Effector CD4-positive, alpha-beta T cell (primary cell): ENCODE data around the gene NIP7.

Source experiments
- DNase-seq: peaks from one replicate; pipeline ENCODE4 v3.0.0-alpha.2; 2020

Gene NIP7

DNA sequence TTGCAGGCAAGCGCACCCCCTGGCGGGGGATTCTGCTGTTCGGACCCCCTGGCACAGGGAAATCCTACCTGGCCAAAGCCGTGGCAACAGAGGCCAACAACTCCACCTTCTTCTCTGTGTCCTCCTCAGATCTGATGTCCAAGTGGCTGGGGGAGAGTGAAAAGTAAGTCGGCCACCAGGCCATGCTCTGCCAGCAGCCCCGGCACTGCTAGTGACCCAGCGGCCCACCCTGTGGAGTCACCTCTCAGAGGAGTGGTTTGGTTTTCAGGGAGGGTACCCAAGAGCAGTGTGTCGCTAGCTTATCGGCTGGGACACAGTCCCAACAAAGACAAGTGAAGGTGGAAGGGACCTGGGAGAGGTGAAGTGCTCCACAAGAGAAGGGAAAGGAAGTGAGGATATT, 20.2 kb upstream of the NIP7 start:
- no peak for DNase-seq

DNA sequence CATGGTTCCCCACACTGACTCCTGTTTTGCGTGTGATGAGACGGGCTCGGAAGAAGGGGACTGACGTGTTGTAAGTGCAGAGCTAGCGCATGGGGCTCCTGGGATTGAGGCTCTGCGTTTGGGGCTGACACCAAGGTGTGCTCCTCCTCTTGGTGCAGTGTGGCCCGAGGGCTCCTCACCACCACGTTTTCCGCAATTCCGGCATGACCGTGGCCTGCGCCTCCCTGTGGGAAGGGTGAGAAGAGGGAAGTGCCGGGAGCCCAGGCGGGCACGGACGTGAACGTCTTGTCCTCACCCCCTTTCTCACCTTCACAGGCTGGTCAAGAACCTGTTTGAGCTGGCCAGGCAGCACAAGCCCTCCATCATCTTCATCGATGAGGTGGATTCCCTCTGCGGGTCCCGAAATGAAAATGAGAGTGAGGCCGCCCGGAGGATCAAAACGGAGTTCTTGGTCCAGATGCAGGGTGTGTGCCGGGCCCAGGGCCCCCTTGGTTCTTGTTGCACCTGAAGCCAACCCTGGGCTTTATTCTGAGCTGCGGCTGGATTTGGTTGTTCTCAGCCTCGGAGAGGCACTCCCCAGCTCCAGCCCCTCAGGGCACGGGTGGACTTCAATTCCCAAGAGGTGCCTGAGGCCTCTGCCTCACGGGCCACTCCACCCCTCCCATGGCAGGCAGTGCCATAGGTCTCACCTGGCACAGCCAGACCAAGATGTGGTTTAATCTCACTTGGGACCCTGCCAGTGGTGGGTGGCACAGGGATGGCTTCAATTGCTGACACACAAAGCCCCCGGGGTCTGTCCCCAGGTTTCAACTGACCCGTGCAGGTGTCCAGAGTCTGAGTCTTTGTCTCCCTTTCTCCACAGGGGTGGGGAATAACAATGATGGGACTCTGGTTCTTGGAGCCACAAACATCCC, 19.5 kb upstream of the NIP7 start:
- no peak for DNase-seq

DNA sequence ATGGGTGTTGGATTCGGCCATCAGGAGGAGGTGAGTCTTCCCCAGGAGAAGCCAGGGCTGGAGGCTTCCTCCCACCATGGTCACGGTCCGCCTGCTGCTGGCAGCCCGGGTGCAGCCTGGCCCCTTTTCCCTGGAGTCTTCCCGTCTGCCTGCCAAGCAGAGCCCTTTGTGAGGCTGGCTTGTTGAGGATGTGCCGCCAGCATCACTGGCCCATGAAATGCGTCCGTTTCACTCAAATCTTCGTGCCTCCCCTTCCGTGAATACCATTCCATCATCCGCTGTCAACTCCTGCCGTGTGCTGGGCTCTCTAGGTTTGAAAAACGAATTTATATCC, 18.9 kb upstream of the NIP7 start:
- DNase-seq = no peak

DNA sequence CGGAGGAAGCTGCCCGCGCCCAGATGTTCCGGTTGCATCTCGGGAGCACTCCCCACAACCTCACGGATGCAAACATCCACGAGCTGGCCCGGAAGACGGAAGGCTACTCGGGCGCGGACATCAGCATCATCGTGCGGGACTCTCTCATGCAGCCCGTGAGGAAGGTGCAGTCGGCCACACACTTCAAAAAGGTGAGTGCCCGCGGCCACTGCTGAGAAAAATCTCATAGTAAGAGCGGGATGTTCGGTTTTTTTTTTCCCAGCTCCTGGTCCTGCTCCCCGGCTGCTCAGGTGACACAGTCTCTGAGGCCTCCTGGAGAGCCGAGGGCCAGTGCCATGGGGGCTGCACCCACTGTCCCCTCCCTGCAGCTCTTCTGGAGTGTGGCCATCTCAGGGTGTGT, 18.5 kb upstream of the NIP7 start:
- DNase-seq = no peak

DNA sequence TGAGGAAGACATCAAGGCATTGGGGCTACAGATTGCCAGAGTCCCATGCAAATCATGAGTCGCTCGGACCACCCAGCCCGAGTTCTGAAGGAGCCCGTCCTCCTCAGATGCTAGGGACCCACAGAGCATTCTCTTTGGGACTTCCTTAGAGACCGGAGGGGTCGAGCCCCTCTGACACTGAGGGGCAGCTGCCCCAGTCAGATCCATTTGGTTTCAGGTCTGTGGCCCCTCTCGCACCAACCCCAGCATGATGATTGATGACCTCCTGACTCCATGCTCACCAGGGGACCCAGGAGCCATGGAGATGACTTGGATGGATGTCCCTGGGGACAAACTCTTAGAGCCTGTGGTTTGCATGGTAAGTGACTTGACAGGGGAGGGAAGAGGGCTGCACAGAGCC, 17.2 kb upstream of the NIP7 start:
- no peak for DNase-seq

DNA sequence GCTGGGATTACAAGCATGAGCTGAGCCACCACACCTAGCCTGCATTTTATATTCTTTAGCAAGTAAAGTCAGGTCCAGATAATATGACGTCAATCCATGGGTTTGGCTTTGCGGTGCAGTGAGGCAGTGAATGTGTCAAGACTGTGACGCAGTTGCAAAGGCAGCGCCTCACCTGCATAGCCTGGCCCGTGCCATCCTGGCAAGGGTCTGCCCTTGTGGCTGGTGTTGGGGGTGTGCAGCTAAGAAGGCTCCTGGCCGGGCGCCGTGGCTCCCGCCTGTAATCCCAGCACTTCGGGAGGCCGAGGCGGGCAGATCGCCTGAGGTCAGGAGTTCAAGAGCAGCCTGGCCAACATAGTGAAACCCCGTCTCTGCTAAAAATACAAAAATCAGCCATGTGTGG, 16.2 kb upstream of the NIP7 start:
- DNase-seq = no peak

DNA sequence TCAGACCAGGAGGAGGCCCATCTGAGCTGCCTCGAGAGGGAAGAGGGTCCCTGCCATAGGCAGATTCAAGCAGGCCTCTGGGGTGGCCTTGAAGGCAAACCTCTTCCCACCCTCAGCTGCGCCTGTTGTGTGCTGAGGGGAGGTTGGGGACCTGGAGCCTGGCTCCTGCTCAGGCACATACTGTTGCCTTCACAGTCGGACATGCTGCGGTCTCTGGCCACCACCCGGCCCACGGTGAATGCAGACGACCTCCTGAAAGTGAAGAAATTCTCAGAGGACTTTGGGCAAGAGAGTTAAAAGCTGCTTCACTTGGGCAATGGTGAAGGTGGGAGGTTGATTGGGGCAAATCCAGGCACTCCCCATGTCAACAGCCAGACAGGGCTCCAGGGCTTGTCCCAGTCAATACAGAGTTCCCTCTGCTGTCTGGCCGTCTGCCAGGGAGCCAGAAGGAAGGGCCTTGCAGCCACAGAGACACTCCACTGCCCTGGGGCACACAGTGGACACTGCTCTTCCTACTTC, 15.5 kb upstream of the NIP7 start:
- no peak for DNase-seq

DNA sequence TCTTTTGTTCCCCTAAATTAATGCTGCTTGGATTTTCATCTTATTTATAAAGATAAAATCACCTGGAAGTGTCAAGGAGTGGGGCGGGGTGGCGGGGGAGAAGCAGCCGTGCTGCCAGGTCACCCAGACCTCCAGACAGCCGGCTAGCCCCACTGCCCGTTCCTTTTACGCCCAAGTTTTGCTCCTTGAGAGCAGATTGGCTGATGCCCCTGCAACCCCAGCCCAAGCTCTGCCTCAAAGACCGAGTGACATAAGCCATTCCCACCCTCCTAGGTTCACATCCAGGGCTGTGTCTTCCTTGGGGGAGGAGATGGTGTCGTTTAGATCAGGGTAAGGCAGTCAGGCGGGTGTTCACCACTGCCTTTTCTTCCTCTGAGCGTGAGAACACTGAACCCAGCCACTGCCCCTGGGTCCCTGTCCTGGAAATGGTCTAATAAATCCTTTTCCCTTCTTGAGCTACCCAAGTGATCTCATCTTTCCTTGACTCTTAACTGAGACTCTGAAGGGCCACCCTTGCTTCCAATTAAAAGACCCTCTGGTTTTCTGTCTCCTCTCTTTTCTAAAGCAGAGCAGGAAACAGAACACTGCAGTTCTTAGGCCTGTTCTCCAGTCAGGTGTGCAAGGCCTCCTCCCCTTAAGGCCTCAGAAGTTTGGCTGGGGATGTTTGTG, 14.9 kb upstream of the NIP7 start:
- no peak for DNase-seq

DNA sequence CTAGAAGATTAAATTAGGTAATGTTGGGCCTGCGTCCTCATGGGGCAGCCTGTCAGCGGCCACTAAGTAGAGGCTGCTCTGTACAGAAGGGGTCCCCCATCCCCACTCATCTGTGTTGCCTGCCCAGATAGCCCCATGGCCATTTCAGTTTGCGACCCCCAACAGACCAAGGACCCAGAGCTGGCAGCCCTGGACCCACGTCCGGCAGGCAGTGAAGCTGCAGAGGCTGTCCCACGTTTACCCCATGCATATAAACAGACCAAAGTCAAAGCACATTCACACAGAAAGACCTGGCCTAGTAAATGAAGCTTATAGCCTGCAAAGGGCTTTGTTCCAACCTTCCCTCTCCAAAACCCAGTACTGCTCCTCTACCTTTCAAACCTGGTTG, 13.8 kb upstream of the NIP7 start:
- DNase-seq = no peak

DNA sequence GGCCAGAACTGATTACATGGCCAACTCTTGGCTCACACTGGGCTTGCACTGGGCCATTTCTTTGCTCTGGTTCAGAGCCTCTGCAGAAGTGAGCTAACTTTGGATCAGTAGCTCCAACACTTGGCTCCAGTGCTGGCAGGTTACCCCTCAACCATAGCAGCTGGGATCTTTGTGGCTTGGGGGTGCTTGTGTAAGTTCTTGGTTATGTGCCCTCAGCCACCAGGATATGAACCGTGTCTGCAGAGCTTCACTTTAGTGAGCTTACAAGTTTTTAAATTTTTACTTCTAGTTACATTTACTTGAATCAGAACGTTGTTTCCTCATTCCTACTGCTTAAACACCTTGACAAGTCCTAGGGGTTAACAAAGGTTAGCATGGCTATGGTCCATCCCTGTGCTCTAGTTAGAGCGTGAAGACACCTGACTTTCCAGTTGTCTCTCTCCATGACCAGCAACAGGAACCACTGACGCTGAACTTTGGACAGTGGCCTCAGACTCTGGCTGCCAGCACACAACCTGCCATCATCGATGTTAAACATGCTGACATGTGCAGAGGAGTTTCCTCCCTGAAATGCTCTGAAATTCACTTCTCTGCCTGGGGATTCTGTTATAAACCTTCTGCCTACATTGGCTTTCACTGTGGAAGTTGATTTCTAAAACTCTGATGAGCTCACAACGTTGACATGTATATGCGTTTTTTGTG, 13.2 kb upstream of the NIP7 start:
- no peak for DNase-seq

DNA sequence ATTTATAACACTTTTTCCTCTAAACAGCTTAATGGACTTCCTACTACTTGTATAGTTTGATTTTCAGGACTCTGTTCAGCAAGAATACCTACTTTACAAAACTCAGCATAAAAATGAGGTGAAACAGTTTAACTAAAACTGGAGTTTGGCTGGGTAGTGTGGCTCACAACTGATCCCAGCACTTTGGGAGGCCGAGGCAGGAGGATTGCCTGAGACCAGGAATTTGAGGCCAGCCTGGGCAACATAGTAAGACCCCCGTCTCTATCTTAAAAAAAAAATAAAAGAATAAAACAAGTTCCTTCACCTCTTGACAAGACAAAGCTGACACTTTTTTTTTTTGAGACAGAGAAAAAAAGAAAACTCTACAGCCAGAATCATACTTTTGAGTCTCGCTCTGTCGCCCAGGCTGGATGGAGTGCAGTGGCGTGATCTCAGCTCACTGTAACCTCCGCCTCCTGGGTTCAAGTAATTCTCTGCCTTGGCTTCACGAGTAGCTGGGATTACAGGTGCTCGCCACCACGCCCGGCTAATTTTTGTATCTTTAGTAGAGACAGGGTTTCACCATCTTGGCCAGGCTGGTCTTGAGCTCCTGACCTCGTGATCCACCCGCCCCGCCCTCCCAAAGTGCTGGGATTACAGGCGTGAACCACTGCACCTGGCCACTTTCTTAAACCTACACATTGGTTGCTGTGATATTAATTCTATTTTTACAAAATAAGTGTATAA, 11.8 kb upstream of the NIP7 start:
- no peak for DNase-seq

DNA sequence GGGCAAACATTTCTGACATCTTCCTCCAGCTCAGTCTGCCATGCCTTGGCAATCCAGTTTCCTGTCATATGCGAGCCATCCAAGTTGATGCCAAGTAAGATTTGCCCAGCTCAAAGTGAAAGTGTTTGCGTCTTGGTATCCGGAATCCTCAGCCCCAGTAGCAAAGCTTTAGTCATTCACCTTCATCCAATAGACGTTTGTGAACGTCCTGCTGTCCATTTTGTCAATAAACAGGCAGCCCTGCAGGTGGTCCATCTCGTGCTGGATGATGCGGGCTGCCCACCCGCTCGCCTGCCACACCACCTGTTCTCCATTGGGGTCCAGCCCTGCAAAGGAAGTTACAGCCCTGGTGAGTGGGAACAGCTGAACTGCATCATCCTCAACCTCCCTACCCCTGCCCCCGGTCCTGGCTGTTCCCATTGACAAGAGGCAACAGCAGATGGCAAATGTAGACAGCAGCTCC, 10.7 kb upstream of the NIP7 start:
- DNase-seq = no peak

DNA sequence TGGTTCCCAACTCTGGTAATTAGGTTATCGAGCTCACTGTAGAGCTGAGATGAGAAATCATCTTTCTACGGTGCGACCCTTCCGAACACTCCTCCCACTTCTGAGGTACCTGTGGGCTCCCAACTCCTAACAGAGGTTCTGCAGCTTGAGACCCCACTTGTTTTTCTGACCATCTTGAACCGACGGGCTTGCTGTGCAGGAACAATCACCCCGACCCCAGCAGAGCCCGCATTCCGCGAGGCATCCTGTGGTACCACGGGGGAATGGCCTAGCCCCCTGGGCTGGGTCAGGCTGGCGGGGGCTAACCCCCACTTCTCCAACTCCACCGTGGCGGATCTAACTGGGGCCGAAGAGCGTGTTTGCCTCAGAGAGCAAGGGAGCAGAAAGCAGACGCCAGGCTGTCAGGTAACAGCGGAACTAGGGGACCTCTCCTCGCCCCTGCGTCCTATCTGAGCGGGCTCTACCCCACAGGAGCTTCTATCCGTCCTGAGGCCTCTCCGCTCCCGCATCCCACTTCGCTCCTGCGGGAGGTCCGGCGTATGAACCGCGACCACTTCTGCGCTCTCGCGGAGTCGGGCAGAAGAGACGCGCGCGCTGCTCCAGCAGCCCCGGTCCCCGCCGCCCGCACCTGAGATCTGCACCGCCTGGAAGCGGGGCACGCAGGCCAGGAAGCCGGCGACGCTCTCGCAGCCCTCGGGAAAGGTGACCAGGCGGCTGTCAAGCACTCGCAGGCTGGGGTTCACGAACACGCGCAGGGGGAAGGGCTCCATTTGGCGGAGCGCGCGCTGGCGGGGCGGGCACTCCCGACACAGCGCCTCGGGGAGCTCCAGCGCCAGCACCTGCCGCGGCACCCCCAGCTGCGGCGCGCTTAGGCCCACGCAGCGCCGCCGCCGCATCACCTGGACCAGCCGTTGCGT, 9.9 kb upstream of the NIP7 start:
- DNase-seq = no peak

DNA sequence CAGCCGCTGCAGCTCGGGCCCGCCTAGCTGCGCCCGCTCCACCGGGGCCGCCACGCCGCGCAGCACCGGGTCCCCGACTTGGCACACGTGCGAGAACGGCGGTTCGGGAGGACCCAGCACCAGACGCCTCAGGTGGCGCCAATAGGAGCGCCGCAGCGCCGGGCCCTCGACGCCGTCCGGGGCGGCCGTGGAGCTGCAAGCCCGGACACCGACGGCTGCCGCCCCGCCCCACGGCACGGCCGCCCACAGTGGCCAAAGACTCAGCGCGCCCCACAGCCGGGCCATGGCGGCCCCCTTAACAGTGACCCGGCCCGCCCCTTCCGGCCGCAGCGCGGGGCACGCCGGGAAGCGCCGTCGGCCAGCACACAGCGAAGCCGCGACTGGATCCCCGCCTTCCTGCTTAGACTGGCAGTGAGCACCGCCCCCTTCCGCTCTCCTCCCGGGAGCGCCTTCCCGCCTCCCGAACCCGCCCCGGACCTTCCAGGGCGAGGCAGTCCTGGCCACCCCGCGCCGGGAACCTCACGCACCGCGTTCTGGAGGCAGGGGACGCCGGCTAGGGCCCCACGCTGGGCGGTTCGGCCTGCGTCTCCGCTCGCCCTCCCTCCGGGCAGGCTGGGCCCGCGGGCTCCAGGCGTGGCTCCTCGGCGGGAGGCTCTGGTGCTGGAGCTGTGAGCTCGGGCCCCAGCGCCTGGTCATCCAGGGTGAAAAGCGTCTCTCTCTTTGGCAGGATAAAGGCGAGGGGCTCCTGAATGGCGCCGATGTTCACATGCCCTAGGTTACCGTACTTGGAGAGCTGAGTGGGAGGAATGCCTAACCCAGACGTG, 9.1 kb upstream of the NIP7 start, which contains the start of gene PDF:
PDF (minus strand) TSS at position 303 of the 824 bp plus-strand sequence; CDS start at position 285, 18 bp downstream.
- peak; percentile 79 for DNase-seq

DNA sequence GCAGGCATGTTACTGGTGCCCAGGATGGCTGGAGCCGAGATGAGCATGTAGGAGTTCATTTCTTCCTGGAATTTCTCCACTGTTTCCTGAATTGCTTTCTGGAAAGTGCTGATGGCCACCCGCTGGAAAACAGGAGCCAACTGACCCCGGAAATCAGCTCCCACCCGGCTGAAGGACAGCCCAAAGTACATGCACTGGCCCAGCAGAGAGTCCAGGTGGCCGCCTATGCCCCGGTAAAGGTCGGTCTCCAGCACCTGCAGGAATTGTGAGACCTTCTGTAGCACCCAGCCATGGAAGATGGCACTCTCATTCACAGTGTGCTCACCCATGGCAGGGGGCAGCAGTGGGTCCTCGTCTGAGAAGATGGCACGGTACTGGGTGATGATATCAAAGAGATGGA, 4.9 kb upstream of the NIP7 start:
- no peak for DNase-seq

DNA sequence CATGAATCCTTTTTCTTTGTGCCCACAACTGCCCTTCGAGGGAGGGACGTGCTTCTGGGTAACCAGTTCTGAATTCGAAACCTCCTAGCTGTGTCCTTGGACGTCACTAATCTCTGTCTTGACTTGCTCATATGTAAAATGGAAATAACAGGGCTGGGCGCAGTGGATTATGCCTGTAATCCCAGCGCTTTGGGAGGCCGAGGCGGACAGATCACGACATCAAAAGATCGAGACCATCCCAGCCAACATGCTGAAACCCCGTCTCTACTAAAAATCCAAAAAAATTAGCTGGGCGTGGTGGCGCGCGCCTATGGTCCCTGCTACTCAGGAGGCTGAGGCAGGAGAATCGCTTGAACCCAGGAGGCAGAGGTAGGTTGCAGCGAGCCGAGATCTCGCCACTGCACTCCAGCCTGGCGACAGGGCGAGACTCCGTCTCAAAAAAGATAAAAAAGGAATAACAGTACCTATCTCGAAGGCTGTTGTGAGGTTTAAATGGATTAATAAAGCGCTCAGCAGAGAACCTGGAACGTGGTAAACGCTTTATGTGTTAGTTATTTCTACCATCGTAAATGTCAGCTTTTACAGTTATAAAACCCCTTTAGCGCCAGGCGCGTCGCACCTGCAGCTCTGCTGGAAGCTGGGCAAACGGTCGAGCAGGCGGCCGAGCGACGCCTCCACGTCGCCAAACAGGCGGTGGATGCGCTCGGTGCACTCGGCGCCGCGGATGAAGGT, 849 bp upstream of the NIP7 start:
- DNase-seq = no peak

DNA sequence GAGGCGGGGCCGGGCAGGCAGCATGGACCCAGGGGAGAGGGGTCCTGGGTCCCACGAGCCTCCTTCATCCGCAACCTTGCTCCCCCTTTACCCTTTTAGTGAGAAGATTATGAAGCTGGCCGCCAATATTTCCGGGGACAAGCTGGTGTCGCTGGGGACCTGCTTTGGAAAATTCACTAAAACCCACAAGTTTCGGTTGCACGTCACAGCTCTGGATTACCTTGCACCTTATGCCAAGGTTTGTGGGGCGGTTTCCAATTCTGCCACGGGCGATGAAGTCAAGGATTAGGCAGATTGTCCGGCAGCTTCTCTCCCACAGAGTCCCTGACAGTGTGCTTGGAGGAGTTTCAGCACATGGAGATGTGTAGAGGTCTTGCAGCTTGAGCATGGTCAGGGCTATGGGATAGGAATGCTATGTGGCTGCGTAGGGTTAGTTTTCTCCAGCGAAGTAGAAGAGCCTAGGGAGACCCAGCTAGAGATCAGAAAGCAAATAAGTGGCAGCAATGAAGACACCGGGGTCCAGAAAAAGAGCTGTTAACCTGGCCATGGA, 598 bp downstream of the NIP7 start:
- DNase-seq = no peak

DNA sequence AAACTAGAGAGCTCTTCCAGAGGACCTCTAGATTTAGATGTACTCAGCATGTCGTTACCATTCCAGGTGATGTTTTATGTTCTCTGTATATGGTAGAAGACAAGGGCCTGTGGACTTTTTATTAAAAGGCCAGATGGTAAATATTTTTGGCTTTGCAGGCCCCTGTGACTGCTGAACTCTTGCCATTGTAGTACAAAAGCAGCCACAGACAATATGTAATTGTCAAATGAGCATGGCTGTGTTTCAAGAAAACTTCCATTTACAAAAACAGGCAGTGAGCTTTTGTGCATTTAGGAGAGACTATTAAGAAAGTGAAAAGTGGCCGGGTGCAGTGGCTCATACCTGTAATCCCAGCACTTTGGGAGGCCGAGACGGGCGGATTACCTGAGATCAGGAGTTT, 4.6 kb downstream of the NIP7 start:
- no peak for DNase-seq

DNA sequence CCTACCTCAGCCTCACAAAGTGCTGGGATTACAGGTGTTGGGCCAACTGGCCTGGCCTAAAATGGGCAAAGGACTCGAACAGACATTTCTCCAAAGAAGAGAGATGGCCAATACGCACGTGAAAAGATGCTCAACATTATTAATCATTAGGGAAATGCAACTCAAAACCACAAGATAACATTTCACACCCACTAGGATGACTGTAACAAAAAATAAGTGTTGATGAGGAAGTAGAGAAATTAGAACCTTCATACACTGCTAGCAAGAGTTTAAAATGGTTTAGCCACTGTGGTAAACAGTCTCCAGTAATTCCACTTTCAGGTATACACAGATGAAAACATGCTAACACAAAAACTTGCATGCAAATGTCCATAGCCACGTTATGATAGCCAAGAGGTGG, 6.4 kb downstream of the NIP7 start:
- DNase-seq = no peak

DNA sequence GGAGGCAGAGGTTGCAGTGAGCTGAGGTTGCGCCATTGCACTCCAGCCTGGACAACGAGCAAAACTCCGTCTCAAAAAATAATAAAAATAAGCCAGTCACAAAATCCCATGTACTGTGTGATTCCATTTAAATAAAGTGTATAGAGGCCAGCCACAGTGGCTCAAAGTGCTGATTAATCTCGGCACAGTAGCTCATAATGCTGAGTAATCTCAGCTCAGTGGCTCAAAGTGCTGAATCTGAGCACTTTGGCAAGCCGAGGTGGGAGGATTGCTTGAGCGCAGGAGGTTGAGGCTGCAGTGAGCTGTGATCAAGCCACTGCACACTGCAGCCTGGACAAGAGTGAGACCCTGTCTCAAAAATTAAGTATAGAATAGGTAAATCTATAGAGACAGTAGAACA, 7.1 kb downstream of the NIP7 start:
- no peak for DNase-seq
